Endothelial cell of umbilical vein (primary cell): ENCODE results near the gene KIF25. TPM values are rescaled to one million over a fixed set of nuclear protein-coding genes. Genes with fewer than 3 reads are reported as not detected.

Experiments
- BruUV-seq: library from RNA; stranded (reverse); fragments of 400-500 nt; replicated peaks from 2 replicates; lab custom pipeline; 2021; lab: Mats Ljungman, UMichigan
- CTCF ChIA-PET: fragments of 300-600, 350-600 bp; sonication (Branson Sonifier 250); formaldehyde crosslinking; loops from one replicate; lab custom pipeline; 2021; ENCODE audit warnings: antibody characterized with exemption, inconsistent platforms; lab: Charles Lee
- POLR2A ChIA-PET: fragments of 300-600, 350-600 bp; sonication (Branson Sonifier 250); formaldehyde crosslinking; loops from one replicate; lab custom pipeline; 2021; ENCODE audit warnings: antibody characterized with exemption, inconsistent platforms; lab: Charles Lee
- DNase-seq: peaks from one replicate; pipeline ENCODE4 v3.0.0-alpha.2; 2011; ENCODE audit warnings: low read depth, low spot score
- FAIRE-seq: peaks from 2 replicates; lab custom pipeline; 2011; peaks lifted over from hg19 to GRCh38; lab: Jason Lieb, UNC
- H2AFZ ChIP-seq: 2 replicates; pipeline ENCODE4 v1.6.0; 2012; ENCODE audit warnings: low read depth, low read length, control low read depth, inconsistent platforms
- H3K27ac ChIP-seq: 2 replicates; pipeline ENCODE4 v1.5.1; 2011; ENCODE audit warnings: low read depth, mild to moderate bottlenecking, control low read depth, low read length, moderate library complexity; ENCODE audit not compliant: insufficient read depth
- H3K27me3 ChIP-seq, 2 experiments: 2 replicates each; pipeline versions ENCODE4 v1.6.0 to v1.6.1; 2011; ENCODE audit warnings: low read length in 2 of 2, mixed read lengths in 1 of 2; ENCODE audit not compliant: control insufficient read depth in 2 of 2, insufficient read depth in 2 of 2
- H3K36me3 ChIP-seq, 2 experiments: 2 replicates in 1 of 2; 3 replicates in 1 of 2; pipeline ENCODE4 v1.5.1; 2011; ENCODE audit warnings: low read length in 2 of 2, mild to moderate bottlenecking in 1 of 2, moderate library complexity in 1 of 2; ENCODE audit not compliant: control insufficient read depth in 2 of 2, insufficient read depth in 2 of 2; ENCODE audit errors: extremely low read depth in 1 of 2
- H3K4me1 ChIP-seq: 3 replicates; pipeline ENCODE4 v1.5.1; 2011; ENCODE audit warnings: mild to moderate bottlenecking, low read length; ENCODE audit not compliant: control insufficient read depth, insufficient read depth; ENCODE audit errors: extremely low read depth
- H3K4me2 ChIP-seq: 2 replicates; pipeline ENCODE4 v1.6.1; 2011; ENCODE audit warnings: low read length, control low read depth, mixed read lengths; ENCODE audit not compliant: insufficient read depth
- H3K4me3 ChIP-seq, 3 experiments: fragments of 200-600 bp in 1 of 3; sonication (generic), shearing (Covaris generic) in 1 of 3; replicated peaks in 1 of 3; 2 replicates each; pipeline ENCODE4 v1.5.1; 2011 to 2016; ENCODE audit warnings: control low read depth in 3 of 3, low read length in 3 of 3, mild to moderate bottlenecking in 2 of 3, inconsistent platforms in 1 of 3, low read depth in 1 of 3, moderate library complexity in 1 of 3; ENCODE audit not compliant: insufficient read depth in 1 of 3
- H3K79me2 ChIP-seq: 2 replicates; pipeline ENCODE4 v1.6.0; 2012; ENCODE audit warnings: low read length, inconsistent platforms; ENCODE audit not compliant: control insufficient read depth, insufficient read depth
- H3K9ac ChIP-seq: replicated peaks from 2 replicates; pipeline ENCODE3; 2011; ENCODE audit warnings: low read length, control low read depth; ENCODE audit not compliant: insufficient read depth; ENCODE audit errors: extremely low read depth
- H3K9me1 ChIP-seq: replicated peaks from 3 replicates; pipeline ENCODE4 v1.6.0; 2011; ENCODE audit warnings: mild to moderate bottlenecking, low read length; ENCODE audit not compliant: control insufficient read depth, insufficient read depth; ENCODE audit errors: extremely low read depth
- H3K9me3 ChIP-seq: replicated peaks from 2 replicates; pipeline ENCODE4 v1.5.1; 2012; ENCODE audit warnings: low read length, inconsistent platforms; ENCODE audit not compliant: control insufficient read depth, insufficient read depth
- H4K20me1 ChIP-seq: replicated peaks from 2 replicates; pipeline ENCODE3; 2011; ENCODE audit warnings: mild to moderate bottlenecking, low read length; ENCODE audit not compliant: control insufficient read depth, insufficient read depth; ENCODE audit errors: extremely low read depth
- CTCF ChIP-seq, 2 donors: IDR thresholded peaks; 1 replicate in 1 of 2; 2 replicates in 1 of 2; pipeline ENCODE4 v1.5.1; 2011; ENCODE audit warnings: low read length in 2 of 2, mild to moderate bottlenecking in 2 of 2, moderate library complexity in 2 of 2, control low read depth in 1 of 2, inconsistent platforms in 1 of 2, low read depth in 1 of 2; ENCODE audit not compliant: insufficient read depth in 1 of 2; ENCODE audit errors: extremely low read depth in 1 of 2
- FOS ChIP-seq: IDR thresholded peaks from 2 replicates; pipeline ENCODE4 v1.6.1; 2011; ENCODE audit warnings: mild to moderate bottlenecking, low read length, moderate library complexity, borderline replicate concordance; ENCODE audit not compliant: insufficient read depth
- GATA2 ChIP-seq: IDR thresholded peaks from 2 replicates; pipeline ENCODE4 v1.7.0; 2011; ENCODE audit warnings: low read depth, mild to moderate bottlenecking, moderate library complexity, mixed read lengths, low read length; ENCODE audit not compliant: insufficient read length, insufficient read depth
- JUN ChIP-seq: IDR thresholded peaks from 2 replicates; pipeline ENCODE4 v1.6.1; 2011; ENCODE audit warnings: borderline replicate concordance, low read depth; ENCODE audit not compliant: insufficient read length, insufficient read depth
- MAX ChIP-seq: IDR thresholded peaks from 2 replicates; pipeline ENCODE4 v1.6.1; 2011; ENCODE audit not compliant: insufficient read depth, insufficient read length
- MYC ChIP-seq: IDR thresholded peaks from one replicate; pipeline ENCODE4 v1.6.1; 2011; ENCODE audit warnings: mild to moderate bottlenecking, low read depth, low read length
- POLR2A ChIP-seq: IDR thresholded peaks from 2 replicates; pipeline ENCODE4 v1.6.1; 2012; ENCODE audit warnings: low read depth, mild to moderate bottlenecking, control low read depth, low read length
- dilution Hi-C: fragments of 300-500 bp; cut with MboI; formaldehyde crosslinking; loops from one replicate; pipeline ENCODE4 v1.15.0; 2019; ENCODE audit warnings: low sequenced_read_pairs; ENCODE audit not compliant: extremely low pct_ligation_motif_present
- intact Hi-C: fragments of 100-400 bp; cut with micrococcal nuclease; formaldehyde crosslinking; loops from one replicate; pipeline ENCODE4 v1.10.0; 2022
- polyA plus RNA-seq, 4 experiments: library from polyadenylated mRNA; depleted of rRNA in 3 of 4; stranded (reverse) in 3 of 4; unstranded in 1 of 4; fragments of >200 nt; gene quantifications; 2 replicates each; pipeline versions ENCODE4 v1.2.1 to v1.2.3, GENCODE V29; 2011 to 2012; ENCODE audit warnings: missing spikeins in 1 of 4
- total RNA-seq: library from RNA; stranded (reverse); gene quantifications from 2 replicates; pipeline ENCODE4 v1.2.3, GENCODE V29; 2021

Gene KIF25
- total and polyA plus RNA-seq, 2 donors (not counting 3 experiments of a cell fraction or from before 2014, with no cell fraction given) = not detected

- Histone ChIP-seq H3K4me3 (no peak overlapping the region), H3K4me1 (no peaks in the 10 kb centered on the region), H3K79me2 (no peaks in the 10 kb centered on the region), H3K27me3 (no peaks in the 10 kb centered on the region), H3K9me3 (no peaks in the 10 kb centered on the region), H3K36me3 (no peaks in the 10 kb centered on the region), H4K20me1 (no peaks in the 10 kb centered on the region), H3K4me2 (no peak overlapping the region), H3K9me1 (no peaks in the 10 kb centered on the region), H3K9ac (no peak overlapping the region), H2AFZ (no peak overlapping the region), H3K27ac (no peak overlapping the region)
- BruUV-seq = no TSS peak
- DNase-seq (no peak), FAIRE-seq (no peak)
- no peak for TF ChIP-seq GATA2
- TF ChIP-seq FOS = no peak
- TF ChIP-seq MAX = no peak
- TF ChIP-seq CTCF (IDR thresholded peaks at IDR 0.05; ENCODE audit: extremely low read depth in 1 of 2, insufficient read depth in 1 of 2, low read depth in 1 of 2, low read length in 2 of 2) = no peak
- TF ChIP-seq MYC = no peak
- no peak for TF ChIP-seq JUN
- no peak for TF ChIP-seq POLR2A
- intact Hi-C loops (loop anchor here (5.0 kb wide), 1 partner anchor 82 kb away; no protein-coding TSS in a partner anchor), dilution Hi-C loops (no loop called here)
- ChIA-PET CTCF (no interaction called here), POLR2A (no interaction called here)
Measured at GRCh38 chr6:168050225-168050880, 52.9 kb downstream of the KIF25 start.
